Measurements from ENCODE around the gene RAB37.

RAB37 gene

GRCh38 chr17:74736513-74737298 is at the start of gene RAB37:
Gene RAB37, plus strand, starts transcription at chr17:74737256. Its CDS starts 17 bp downstream, at chr17:74737273.
- H3K27ac ChIP-seq, result no peak within 1 kb of the TSS
- TF ChIP-seq ZFX (IDR thresholded peaks at IDR 0.05; ENCODE audit: borderline replicate concordance) (no peak), CTCF (IDR thresholded peaks at IDR 0.05) (peak; percentile 43)

- no peak for TF ChIP-seq ZFX (IDR thresholded peaks at IDR 0.05; ENCODE audit: borderline replicate concordance)
- H3K27ac ChIP-seq, result no peak overlapping the region
These were observed 49.2 kb upstream of the RAB37 start for GRCh38 chr17:74687886-74688285.

- TF ChIP-seq CTCF (IDR thresholded peaks at IDR 0.05) (no peak), ZFX (IDR thresholded peaks at IDR 0.05; ENCODE audit: borderline replicate concordance) (no peak)
- H3K27ac ChIP-seq, result no peak overlapping the region
These were observed 46.6 kb upstream of the RAB37 start for GRCh38 chr17:74690409-74690825.

- TF ChIP-seq CTCF (IDR thresholded peaks at IDR 0.05) (no peak), ZFX (IDR thresholded peaks at IDR 0.05; ENCODE audit: borderline replicate concordance) (no peak)
These were observed 45.9 kb upstream of the RAB37 start for GRCh38 chr17:74691151-74691550.

GRCh38 chr17:74694081-74694480 is 43.0 kb upstream of the RAB37 start:
- TF ChIP-seq CTCF (IDR thresholded peaks at IDR 0.05), result no peak
- TF ChIP-seq ZFX (IDR thresholded peaks at IDR 0.05; ENCODE audit: borderline replicate concordance), result no peak
- no peak overlapping the region for H3K27ac ChIP-seq

More at GRCh38 chr17:74691151-74691550, 45.9 kb upstream of the RAB37 start:
- H3K27ac ChIP-seq, result no peak overlapping the region

GRCh38 chr17:74695629-74696028 is 41.4 kb upstream of the RAB37 start:
- H3K27ac ChIP-seq, result no peak overlapping the region
- TF ChIP-seq ZFX (IDR thresholded peaks at IDR 0.05; ENCODE audit: borderline replicate concordance), result no peak
- no peak for TF ChIP-seq CTCF (IDR thresholded peaks at IDR 0.05)

GRCh38 chr17:74697515-74697914 is 39.5 kb upstream of the RAB37 start:
- no peak for TF ChIP-seq CTCF (IDR thresholded peaks at IDR 0.05)
- no peak for TF ChIP-seq ZFX (IDR thresholded peaks at IDR 0.05; ENCODE audit: borderline replicate concordance)
- no peak overlapping the region for H3K27ac ChIP-seq

Data from 22Rv1 (cell line).